GM12891 (cell line): ENCODE measurements around the gene FAF1.
"Not testable (repeated sequence)": the region's sequence is repeated elsewhere in the genome, so short reads cannot be mapped to it uniquely, and the experiment has no call there.

Source experiments
- DNase-seq: peaks from one replicate; pipeline ENCODE4 v3.0.0; 2011; ENCODE audit warnings: low spot score; ENCODE audit not compliant: insufficient read length
- FAIRE-seq: peaks from 2 replicates; lab custom pipeline; 2011; peaks lifted over from hg19 to GRCh38; lab: Jason Lieb, UNC
- PAX5 ChIP-seq: IDR thresholded peaks from 2 replicates; pipeline ENCODE4 v1.6.1; 2011; ENCODE audit warnings: low read length, moderate library complexity, mild to moderate bottlenecking; ENCODE audit not compliant: insufficient read depth, severe bottlenecking
- POLR2A ChIP-seq: IDR thresholded peaks from 2 replicates; pipeline ENCODE4 v1.6.1; 2011; ENCODE audit warnings: low read depth, low read length, control low read depth
- POLR2AphosphoS5 ChIP-seq: IDR thresholded peaks from 2 replicates; pipeline ENCODE4 v1.6.1; 2011; ENCODE audit warnings: low read depth, low read length, control low read depth
- POU2F2 ChIP-seq: IDR thresholded peaks from 2 replicates; pipeline ENCODE4 v1.6.1; 2011; ENCODE audit warnings: low read depth, mild to moderate bottlenecking, control low read depth, low read length, moderate library complexity
- SPI1 ChIP-seq: IDR thresholded peaks from 2 replicates; pipeline ENCODE4 v1.6.1; 2011; ENCODE audit warnings: low read depth, low read length, control low read depth
- TAF1 ChIP-seq: IDR thresholded peaks from 2 replicates; pipeline ENCODE4 v1.6.1; 2011; ENCODE audit warnings: low read depth, low read length, control low read depth

Gene FAF1

GRCh38 chr1:50750021-50750619 lies 209.9 kb downstream of the FAF1 start:
- no peak for FAIRE-seq
- TF ChIP-seq SPI1 (no peak), PAX5 (no peak), TAF1 (no peak), POU2F2 (no peak), POLR2A (no peak), POLR2AphosphoS5 (no peak)
- no peak for DNase-seq

- FAIRE-seq (no peak), DNase-seq (no peak)
- TF ChIP-seq POU2F2 = no peak
- TF ChIP-seq TAF1 = no peak
- TF ChIP-seq POLR2A = no peak
- no peak for TF ChIP-seq PAX5
- TF ChIP-seq SPI1 = no peak
- no peak for TF ChIP-seq POLR2AphosphoS5
Measured at GRCh38 chr1:50747394-50747793, 212.7 kb downstream of the FAF1 start.

GRCh38 chr1:50742523-50742922 lies 217.5 kb downstream of the FAF1 start:
- TF ChIP-seq SPI1 = no peak
- TF ChIP-seq POLR2A = no peak
- TF ChIP-seq POLR2AphosphoS5 = no peak
- no peak for TF ChIP-seq PAX5
- no peak for TF ChIP-seq TAF1
- TF ChIP-seq POU2F2 = no peak
- DNase-seq (no peak), FAIRE-seq (no peak)

GRCh38 chr1:50739125-50739524 lies 220.9 kb downstream of the FAF1 start:
- peak; percentile 91 for FAIRE-seq
- no peak for DNase-seq
- no peak for TF ChIP-seq TAF1

GRCh38 chr1:50735443-50735842 lies 224.6 kb downstream of the FAF1 start:
- no peak for TF ChIP-seq SPI1
- no peak for TF ChIP-seq POLR2A
- TF ChIP-seq TAF1 = no peak
- TF ChIP-seq POLR2AphosphoS5 = no peak
- no peak for TF ChIP-seq POU2F2
- no peak for TF ChIP-seq PAX5
- no peak for FAIRE-seq
- DNase-seq = no peak

GRCh38 chr1:50727578-50727977 lies 232.5 kb downstream of the FAF1 start:
- FAIRE-seq, DNase-seq: not testable (repeated sequence)

- no peak for TF ChIP-seq POLR2AphosphoS5
- TF ChIP-seq SPI1 = peak; percentile 80
- no peak for TF ChIP-seq PAX5
- FAIRE-seq = peak; percentile 83
- DNase-seq = peak; percentile 28
Measured at GRCh38 chr1:50724626-50725286, 235.3 kb downstream of the FAF1 start.

- no peak for DNase-seq
- no peak for FAIRE-seq
- TF ChIP-seq SPI1 (no peak), POLR2AphosphoS5 (no peak), PAX5 (no peak), TAF1 (no peak), POLR2A (no peak), POU2F2 (no peak)
Measured at GRCh38 chr1:50720457-50721053, 239.5 kb downstream of the FAF1 start.

GRCh38 chr1:50719126-50719525 lies 240.9 kb downstream of the FAF1 start:
- FAIRE-seq = no peak
- no peak for TF ChIP-seq POLR2A
- TF ChIP-seq POU2F2 = no peak
- no peak for TF ChIP-seq POLR2AphosphoS5
- TF ChIP-seq PAX5 = no peak
- no peak for TF ChIP-seq TAF1
- no peak for TF ChIP-seq SPI1
- DNase-seq = no peak

GRCh38 chr1:50717327-50717726 lies 242.7 kb downstream of the FAF1 start:
- TF ChIP-seq POU2F2 (no peak), POLR2AphosphoS5 (no peak), POLR2A (no peak), TAF1 (no peak), PAX5 (no peak), SPI1 (no peak)
- FAIRE-seq (no peak), DNase-seq (no peak)

- FAIRE-seq, DNase-seq: not testable (repeated sequence)
Measured at GRCh38 chr1:50716455-50716854, 243.6 kb downstream of the FAF1 start.
